Nephron (organoid): ENCODE results near the gene JCAD.

ENCODE experiments used
- H3K27ac Mint-ChIP-seq, 3 experiments: 2 replicates each; pipeline ENCODE4 v1.8.0; 2020; ENCODE audit warnings: mixed read lengths in 3 of 3, mild to moderate bottlenecking in 2 of 3, moderate library complexity in 1 of 3
- H3K27me3 Mint-ChIP-seq: 2 replicates; pipeline ENCODE4 v1.8.0; 2021; ENCODE audit warnings: low read depth, mild to moderate bottlenecking, moderate library complexity, mixed read lengths
- H3K36me3 Mint-ChIP-seq: 2 replicates; pipeline ENCODE4 v1.8.0; 2020; ENCODE audit warnings: low read depth, mixed read lengths
- H3K4me1 Mint-ChIP-seq: 2 replicates; pipeline ENCODE4 v1.8.0; 2020; ENCODE audit warnings: mixed read lengths
- H3K4me3 Mint-ChIP-seq, 3 experiments: 2 replicates each; pipeline ENCODE4 v1.8.0; 2020; ENCODE audit warnings: mild to moderate bottlenecking in 3 of 3, mixed read lengths in 3 of 3, moderate library complexity in 2 of 3
- H3K9me3 Mint-ChIP-seq: 2 replicates; pipeline ENCODE4 v1.8.0; 2020; ENCODE audit warnings: mixed read lengths
- CTCF ChIP-seq, 3 experiments: fragments of 200-600 bp; sonication (generic); IDR thresholded peaks; one replicate each; pipeline ENCODE4 v1.5.0; 2021; ENCODE audit warnings: antibody characterized with exemption in 3 of 3; ENCODE audit not compliant: unreplicated experiment in 3 of 3

The JCAD gene

GRCh38 chr10:30032125-30032524, 27.3 kb downstream of the JCAD start:
- H3K9me3 Mint-ChIP-seq = no peaks in the 10 kb centered on the region
- H3K4me1 Mint-ChIP-seq = peaks cover 47% of the 10 kb centered on the region
- H3K27ac Mint-ChIP-seq = peak overlapping the region in 1 of 3 experiments; percentile 29
- no peak for TF ChIP-seq CTCF (IDR thresholded peaks at IDR 0.05; ENCODE audit: unreplicated experiment in 3 of 3)
- H3K4me3 Mint-ChIP-seq = no peak overlapping the region
- peaks cover 6% of the 10 kb centered on the region for H3K27me3 Mint-ChIP-seq
- H3K36me3 Mint-ChIP-seq = peaks cover 32% of the 10 kb centered on the region

GRCh38 chr10:30029872-30030256, 29.5 kb downstream of the JCAD start:
- TF ChIP-seq CTCF (IDR thresholded peaks at IDR 0.05; ENCODE audit: unreplicated experiment in 3 of 3) = no peak
- Mint-ChIP-seq H3K4me3 (peak overlapping the region in 1 of 3 experiments; percentile 35), H3K36me3 (peaks cover 36% of the 10 kb centered on the region), H3K27ac (peak overlapping the region; percentile 92 to 95 (median 94)), H3K4me1 (peaks cover 41% of the 10 kb centered on the region), H3K27me3 (peaks cover 8% of the 10 kb centered on the region), H3K9me3 (no peaks in the 10 kb centered on the region)

DNA sequence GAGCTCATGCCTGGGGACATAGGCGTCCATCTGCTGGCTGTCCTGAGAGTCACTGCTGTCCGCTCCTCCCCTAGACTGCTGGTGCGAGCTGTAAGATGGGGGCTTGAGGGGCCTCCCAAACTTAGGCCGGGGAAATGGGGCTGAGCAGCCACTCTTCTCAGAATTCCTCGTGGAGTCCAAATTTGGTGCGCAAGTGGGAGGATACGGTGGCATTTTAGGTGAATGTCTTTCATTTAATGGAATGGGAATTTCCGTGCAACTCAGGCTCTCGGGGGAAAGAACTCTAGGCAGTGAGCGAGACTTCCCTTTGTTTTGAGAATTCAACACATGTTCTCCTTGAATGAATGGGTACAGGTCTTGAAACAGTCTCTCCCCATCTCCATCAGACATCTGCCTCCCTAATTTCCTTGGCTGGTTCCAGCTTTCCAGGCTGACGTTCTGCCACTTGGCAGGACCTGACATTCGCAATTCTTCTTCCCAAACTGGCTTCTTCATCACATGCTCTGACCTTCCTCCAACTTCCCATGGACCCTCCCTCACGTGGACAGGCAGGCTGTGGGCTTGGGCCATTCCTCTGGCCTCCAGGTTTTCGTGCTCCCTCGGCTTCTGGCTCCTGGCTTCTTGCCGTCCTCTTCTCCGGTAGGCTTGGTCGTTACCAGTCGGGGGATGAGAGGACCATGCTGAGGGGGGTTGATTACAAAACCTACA, 30.1 kb downstream of the JCAD start:
- H3K27ac Mint-ChIP-seq = peak overlapping the region; percentile 92 to 95 (median 94)
- no peaks in the 10 kb centered on the region for H3K9me3 Mint-ChIP-seq
- H3K4me1 Mint-ChIP-seq = peaks cover 38% of the 10 kb centered on the region
- H3K4me3 Mint-ChIP-seq = peak overlapping the region in 1 of 3 experiments; percentile 35
- peaks cover 36% of the 10 kb centered on the region for H3K36me3 Mint-ChIP-seq
- no peak for TF ChIP-seq CTCF (IDR thresholded peaks at IDR 0.05; ENCODE audit: unreplicated experiment in 3 of 3)
- peaks cover 8% of the 10 kb centered on the region for H3K27me3 Mint-ChIP-seq

- Mint-ChIP-seq H3K27ac (peak overlapping the region; percentile 92 to 95 (median 94)), H3K36me3 (peaks cover 40% of the 10 kb centered on the region), H3K4me1 (peaks cover 38% of the 10 kb centered on the region), H3K27me3 (peaks cover 8% of the 10 kb centered on the region), H3K4me3 (peak overlapping the region in 1 of 3 experiments; percentile 35), H3K9me3 (no peaks in the 10 kb centered on the region)
- TF ChIP-seq CTCF (IDR thresholded peaks at IDR 0.05; ENCODE audit: unreplicated experiment in 3 of 3) = no peak
Measured at GRCh38 chr10:30028738-30029030, 30.7 kb downstream of the JCAD start.

- H3K4me1 Mint-ChIP-seq = peaks cover 34% of the 10 kb centered on the region
- H3K36me3 Mint-ChIP-seq = peaks cover 41% of the 10 kb centered on the region
- peaks cover 8% of the 10 kb centered on the region for H3K27me3 Mint-ChIP-seq
- H3K9me3 Mint-ChIP-seq = no peaks in the 10 kb centered on the region
- peak overlapping the region; percentile 92 to 95 (median 94) for H3K27ac Mint-ChIP-seq
- H3K4me3 Mint-ChIP-seq = peak overlapping the region in 1 of 3 experiments; percentile 59
- no peak for TF ChIP-seq CTCF (IDR thresholded peaks at IDR 0.05; ENCODE audit: unreplicated experiment in 3 of 3)
Measured at GRCh38 chr10:30028006-30028737, 31.2 kb downstream of the JCAD start.
